Esophagus squamous epithelium (tissue), 5 donors: ENCODE data around the gene DNAH10. TPM values are rescaled to one million over a fixed set of nuclear protein-coding genes. Genes with fewer than 3 reads are reported as not detected.

Source experiments
- DNase-seq: peaks from one replicate; lab custom pipeline; 2025; lab: John Stamatoyannopoulos, UW
- H3K27ac ChIP-seq, 4 donors: fragments of 200-600 bp; sonication (generic); one replicate each; pipeline ENCODE4 v1.5.1; 2016 to 2019; ENCODE audit warnings: mild to moderate bottlenecking in 1 of 4
- H3K27me3 ChIP-seq, 4 donors: fragments of 200-600 bp; sonication (generic); 1 replicate in 3 of 4; 2 replicates in 1 of 4; pipeline versions ENCODE4 v1.5.1 to v1.6.0; 2017 to 2021; ENCODE audit warnings: antibody characterized with exemption in 1 of 4
- H3K36me3 ChIP-seq, 3 donors: fragments of 200-600 bp; sonication (generic); one replicate each; pipeline ENCODE4 v1.5.1; 2016 to 2019
- H3K4me1 ChIP-seq, 3 donors: fragments of 200-600 bp; sonication (generic); one replicate each; pipeline ENCODE4 v1.5.1; 2017 to 2019
- H3K4me3 ChIP-seq, 4 donors: fragments of 200-600 bp; sonication (generic); 1 replicate in 3 of 4; 2 replicates in 1 of 4; pipeline ENCODE4 v1.5.1; 2016 to 2019; ENCODE audit warnings: mild to moderate bottlenecking in 2 of 4, moderate library complexity in 1 of 4
- H3K9me3 ChIP-seq, 3 donors: fragments of 200-600 bp; sonication (generic); one replicate each; pipeline ENCODE4 v1.5.1; 2016 to 2019
- CTCF ChIP-seq, 6 experiments: fragments of 450-650 bp in 4 of 6; fragments of 200-600 bp in 2 of 6; sonication (generic) in 2 of 6; IDR thresholded peaks; one replicate each; pipeline ENCODE4 v1.5.1; 2016 to 2019; ENCODE audit warnings: antibody characterized with exemption in 6 of 6, mild to moderate bottlenecking in 4 of 6, moderate library complexity in 4 of 6
- POLR2A ChIP-seq, 4 donors: fragments of 450-650 bp; IDR thresholded peaks; one replicate each; pipeline ENCODE4 v1.6.1; 2017; ENCODE audit warnings: antibody characterized with exemption in 4 of 4, mild to moderate bottlenecking in 4 of 4, moderate library complexity in 3 of 4
- WGBS, 2 donors: methylation state at CpG; one replicate each; pipeline ENCODE4 v1.1.5; 2018; 5-methylcytosine and 5-hydroxymethylcytosine counted together
- intact Hi-C: fragments of 100-400 bp; cut with DNase I; formaldehyde crosslinking; loops from one replicate; pipeline ENCODE4 v1.15.0; 2022
- total RNA-seq, 4 donors: library from RNA; depleted of rRNA; stranded (reverse); fragments of >200 nt; gene quantifications; one replicate each; pipeline ENCODE4 v1.1.0, GENCODE V29; 2016
- donor health status: DM: yes; HTN: yes; CAD: no.

DNAH10 gene
- total RNA-seq, 4 donors from 2014 or later: not detected

- intact Hi-C loops: no loop called here
- H3K27ac ChIP-seq: no peak overlapping the region
- TF ChIP-seq CTCF (IDR thresholded peaks at IDR 0.05) (peak in 2 of 6 experiments; percentile 11 to 25), POLR2A (IDR thresholded peaks at IDR 0.05) (no peak)
- DNase-seq: no peak
- 29 to 62% methylated on average over 2 to 4 of the region's 4 CpGs for WGBS, 2 donors
- peaks cover 0 to 18% (median 0%) of the 10 kb centered on the region in 4 donors for H3K27me3 ChIP-seq
- no peak overlapping the region for H3K4me3 ChIP-seq
- no peaks in the 10 kb centered on the region for H3K4me1 ChIP-seq
- no peaks in the 10 kb centered on the region for H3K9me3 ChIP-seq
- H3K36me3 ChIP-seq: no peaks in the 10 kb centered on the region
These were observed 46.1 kb downstream of the DNAH10 start for GRCh38 chr12:123808167-123808566.

- intact Hi-C loops: no loop called here
- no peak overlapping the region for H3K4me3 ChIP-seq
- H3K9me3 ChIP-seq: peaks cover 0 to 14% (median 4%) of the 10 kb centered on the region in 3 donors
- H3K27me3 ChIP-seq: peaks cover 0 to 16% (median 0%) of the 10 kb centered on the region in 4 donors
- 65 to 73% methylated on average over 7 of the region's 7 CpGs for WGBS, 2 donors
- H3K36me3 ChIP-seq: no peaks in the 10 kb centered on the region
- no peak for DNase-seq
- H3K27ac ChIP-seq: no peak overlapping the region
- no peak for TF ChIP-seq POLR2A (IDR thresholded peaks at IDR 0.05)
- no peak for TF ChIP-seq CTCF (IDR thresholded peaks at IDR 0.05)
- H3K4me1 ChIP-seq: no peaks in the 10 kb centered on the region
These were observed 51.2 kb downstream of the DNAH10 start for GRCh38 chr12:123813349-123813748.

- WGBS, 2 donors: 80% methylated on average over 2 of the region's 2 CpGs
- Histone ChIP-seq H3K36me3 (no peaks in the 10 kb centered on the region), H3K27me3 (no peaks in the 10 kb centered on the region), H3K9me3 (peaks cover 0 to 14% (median 4%) of the 10 kb centered on the region in 3 donors), H3K4me3 (no peak overlapping the region), H3K27ac (no peak overlapping the region), H3K4me1 (no peaks in the 10 kb centered on the region)
- TF ChIP-seq POLR2A (IDR thresholded peaks at IDR 0.05) (no peak), CTCF (IDR thresholded peaks at IDR 0.05) (no peak)
- intact Hi-C loops: no loop called here
- no peak for DNase-seq
These were observed 53.9 kb downstream of the DNAH10 start for GRCh38 chr12:123815968-123816367.

GRCh38 chr12:123816896-123817537, 54.9 kb downstream of the DNAH10 start:
- Histone ChIP-seq H3K4me1 (no peaks in the 10 kb centered on the region), H3K36me3 (no peaks in the 10 kb centered on the region), H3K27ac (no peak overlapping the region), H3K27me3 (no peaks in the 10 kb centered on the region), H3K9me3 (peaks cover 0 to 14% (median 4%) of the 10 kb centered on the region in 3 donors), H3K4me3 (no peak overlapping the region)
- 92 to 94% methylated on average over 4 of the region's 4 CpGs for WGBS, 2 donors
- no peak for DNase-seq
- intact Hi-C loops: no loop called here
- no peak for TF ChIP-seq POLR2A (IDR thresholded peaks at IDR 0.05)
- TF ChIP-seq CTCF (IDR thresholded peaks at IDR 0.05): no peak

- peaks cover 0 to 4% (median 0%) of the 10 kb centered on the region in 4 donors for H3K27me3 ChIP-seq
- no peak overlapping the region for H3K27ac ChIP-seq
- no peak for DNase-seq
- no peaks in the 10 kb centered on the region for H3K9me3 ChIP-seq
- no peaks in the 10 kb centered on the region for H3K4me1 ChIP-seq
- TF ChIP-seq POLR2A (IDR thresholded peaks at IDR 0.05): no peak
- no peak for TF ChIP-seq CTCF (IDR thresholded peaks at IDR 0.05)
- H3K4me3 ChIP-seq: no peak overlapping the region
- intact Hi-C loops: no loop called here
- H3K36me3 ChIP-seq: no peaks in the 10 kb centered on the region
- WGBS, 2 donors: 67 to 86% methylated on average over 4 of the region's 6 CpGs
These were observed 60.7 kb downstream of the DNAH10 start for GRCh38 chr12:123822804-123823203.
